GM12878 (cell line): ENCODE results near the gene PLEKHA1.

ENCODE experiments used
- PAX8 ChIP-seq: fragments of 450-650 bp; IDR thresholded peaks from 2 replicates; pipeline ENCODE4 v1.6.1; 2017; ENCODE audit warnings: mild to moderate bottlenecking, moderate library complexity
- TF ChIP-seq, protein P1 (sequence below): IDR thresholded peaks from 2 replicates; pipeline ENCODE4 v1.6.1; 2012; ENCODE audit warnings: mild to moderate bottlenecking, low read depth, low read length
- TF ChIP-seq, protein P2 (sequence below), 3 experiments: IDR thresholded peaks in 2 of 3; conservative IDR thresholded peaks in 1 of 3; 2 replicates each; pipeline ENCODE4 v1.5.1; 2011; ENCODE audit warnings: low read depth in 3 of 3, low read length in 3 of 3, mild to moderate bottlenecking in 3 of 3, control low read depth in 2 of 3, moderate library complexity in 2 of 3, inconsistent platforms in 1 of 3, mixed read lengths in 1 of 3; ENCODE audit not compliant: control insufficient read depth in 2 of 3, insufficient read depth in 1 of 3; ENCODE audit errors: extremely low read depth in 1 of 3
- TF ChIP-seq, protein P3 (sequence below): fragments of 450-650 bp; IDR thresholded peaks from 2 replicates; pipeline ENCODE4 v1.6.1; 2016; ENCODE audit warnings: mild to moderate bottlenecking

DNA sequence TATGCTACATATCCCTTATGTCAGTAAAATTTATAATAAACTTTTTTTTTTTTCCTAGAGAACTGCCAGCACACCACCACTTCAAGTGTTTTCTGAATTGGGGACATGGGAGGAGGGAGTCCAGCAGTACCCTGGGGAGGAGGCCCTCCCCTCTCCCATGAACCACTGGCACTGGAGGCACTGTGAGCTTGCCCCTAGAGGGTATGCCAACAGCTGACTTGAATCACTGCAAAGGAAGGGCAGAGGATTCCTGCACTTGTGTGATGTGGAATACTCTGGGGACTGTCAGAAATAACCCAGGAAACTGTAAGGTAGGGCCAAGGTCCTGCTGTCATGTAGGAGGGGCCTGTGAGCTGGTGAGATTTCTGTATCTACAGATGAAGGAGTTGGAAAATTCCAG lies 71.4 kb downstream of the PLEKHA1 start:
- TF ChIP-seq, protein P1, sequence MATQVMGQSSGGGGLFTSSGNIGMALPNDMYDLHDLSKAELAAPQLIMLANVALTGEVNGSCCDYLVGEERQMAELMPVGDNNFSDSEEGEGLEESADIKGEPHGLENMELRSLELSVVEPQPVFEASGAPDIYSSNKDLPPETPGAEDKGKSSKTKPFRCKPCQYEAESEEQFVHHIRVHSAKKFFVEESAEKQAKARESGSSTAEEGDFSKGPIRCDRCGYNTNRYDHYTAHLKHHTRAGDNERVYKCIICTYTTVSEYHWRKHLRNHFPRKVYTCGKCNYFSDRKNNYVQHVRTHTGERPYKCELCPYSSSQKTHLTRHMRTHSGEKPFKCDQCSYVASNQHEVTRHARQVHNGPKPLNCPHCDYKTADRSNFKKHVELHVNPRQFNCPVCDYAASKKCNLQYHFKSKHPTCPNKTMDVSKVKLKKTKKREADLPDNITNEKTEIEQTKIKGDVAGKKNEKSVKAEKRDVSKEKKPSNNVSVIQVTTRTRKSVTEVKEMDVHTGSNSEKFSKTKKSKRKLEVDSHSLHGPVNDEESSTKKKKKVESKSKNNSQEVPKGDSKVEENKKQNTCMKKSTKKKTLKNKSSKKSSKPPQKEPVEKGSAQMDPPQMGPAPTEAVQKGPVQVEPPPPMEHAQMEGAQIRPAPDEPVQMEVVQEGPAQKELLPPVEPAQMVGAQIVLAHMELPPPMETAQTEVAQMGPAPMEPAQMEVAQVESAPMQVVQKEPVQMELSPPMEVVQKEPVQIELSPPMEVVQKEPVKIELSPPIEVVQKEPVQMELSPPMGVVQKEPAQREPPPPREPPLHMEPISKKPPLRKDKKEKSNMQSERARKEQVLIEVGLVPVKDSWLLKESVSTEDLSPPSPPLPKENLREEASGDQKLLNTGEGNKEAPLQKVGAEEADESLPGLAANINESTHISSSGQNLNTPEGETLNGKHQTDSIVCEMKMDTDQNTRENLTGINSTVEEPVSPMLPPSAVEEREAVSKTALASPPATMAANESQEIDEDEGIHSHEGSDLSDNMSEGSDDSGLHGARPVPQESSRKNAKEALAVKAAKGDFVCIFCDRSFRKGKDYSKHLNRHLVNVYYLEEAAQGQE: no peak
- TF ChIP-seq PAX8: no peak
- TF ChIP-seq, protein P2, sequence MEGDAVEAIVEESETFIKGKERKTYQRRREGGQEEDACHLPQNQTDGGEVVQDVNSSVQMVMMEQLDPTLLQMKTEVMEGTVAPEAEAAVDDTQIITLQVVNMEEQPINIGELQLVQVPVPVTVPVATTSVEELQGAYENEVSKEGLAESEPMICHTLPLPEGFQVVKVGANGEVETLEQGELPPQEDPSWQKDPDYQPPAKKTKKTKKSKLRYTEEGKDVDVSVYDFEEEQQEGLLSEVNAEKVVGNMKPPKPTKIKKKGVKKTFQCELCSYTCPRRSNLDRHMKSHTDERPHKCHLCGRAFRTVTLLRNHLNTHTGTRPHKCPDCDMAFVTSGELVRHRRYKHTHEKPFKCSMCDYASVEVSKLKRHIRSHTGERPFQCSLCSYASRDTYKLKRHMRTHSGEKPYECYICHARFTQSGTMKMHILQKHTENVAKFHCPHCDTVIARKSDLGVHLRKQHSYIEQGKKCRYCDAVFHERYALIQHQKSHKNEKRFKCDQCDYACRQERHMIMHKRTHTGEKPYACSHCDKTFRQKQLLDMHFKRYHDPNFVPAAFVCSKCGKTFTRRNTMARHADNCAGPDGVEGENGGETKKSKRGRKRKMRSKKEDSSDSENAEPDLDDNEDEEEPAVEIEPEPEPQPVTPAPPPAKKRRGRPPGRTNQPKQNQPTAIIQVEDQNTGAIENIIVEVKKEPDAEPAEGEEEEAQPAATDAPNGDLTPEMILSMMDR (IDR thresholded peaks at IDR 0.05 in 2 of 3, conservative IDR thresholded peaks at IDR 0.05 in 1 of 3; ENCODE audit: control insufficient read depth in 2 of 3, extremely low read depth in 1 of 3, insufficient read depth in 1 of 3, low read depth in 3 of 3, low read length in 3 of 3): no peak
- TF ChIP-seq, protein P3, sequence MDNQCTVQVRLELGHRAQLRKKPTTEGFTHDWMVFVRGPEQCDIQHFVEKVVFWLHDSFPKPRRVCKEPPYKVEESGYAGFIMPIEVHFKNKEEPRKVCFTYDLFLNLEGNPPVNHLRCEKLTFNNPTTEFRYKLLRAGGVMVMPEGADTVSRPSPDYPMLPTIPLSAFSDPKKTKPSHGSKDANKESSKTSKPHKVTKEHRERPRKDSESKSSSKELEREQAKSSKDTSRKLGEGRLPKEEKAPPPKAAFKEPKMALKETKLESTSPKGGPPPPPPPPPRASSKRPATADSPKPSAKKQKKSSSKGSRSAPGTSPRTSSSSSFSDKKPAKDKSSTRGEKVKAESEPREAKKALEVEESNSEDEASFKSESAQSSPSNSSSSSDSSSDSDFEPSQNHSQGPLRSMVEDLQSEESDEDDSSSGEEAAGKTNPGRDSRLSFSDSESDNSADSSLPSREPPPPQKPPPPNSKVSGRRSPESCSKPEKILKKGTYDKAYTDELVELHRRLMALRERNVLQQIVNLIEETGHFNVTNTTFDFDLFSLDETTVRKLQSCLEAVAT: no peak
